Transverse colon (tissue), 4 donors: Measurements from ENCODE around the gene TNNI3.

Experiments used
- CTCF ChIP-seq, 5 experiments: fragments of 200-600 bp in 3 of 5; fragments of 450-650 bp in 2 of 5; sonication (generic) in 3 of 5; IDR thresholded peaks; 1 replicate in 2 of 5; 2 replicates in 3 of 5; pipeline ENCODE4 v1.5.1; 2016 to 2017; ENCODE audit warnings: antibody characterized with exemption in 5 of 5, inconsistent platforms in 3 of 5, mild to moderate bottlenecking in 2 of 5, moderate library complexity in 1 of 5
- POLR2A ChIP-seq: fragments of 450-650 bp; IDR thresholded peaks from one replicate; pipeline ENCODE4 v1.6.1; 2016; ENCODE audit warnings: antibody characterized with exemption, mild to moderate bottlenecking, moderate library complexity
- POLR2AphosphoS5 ChIP-seq, 3 donors: sonication (generic); formaldehyde crosslinking; IDR thresholded peaks; one replicate each; pipeline ENCODE4 v1.6.1; 2016; ENCODE audit warnings: antibody characterized with exemption in 3 of 3

- no peak for TF ChIP-seq CTCF (IDR thresholded peaks at IDR 0.05)
- no peak for TF ChIP-seq POLR2AphosphoS5 (IDR thresholded peaks at IDR 0.05)
- no peak for TF ChIP-seq POLR2A
Measured at GRCh38 chr19:55109527-55110291, 47.8 kb downstream of the TNNI3 start.
